T-cell (primary cell): ENCODE measurements around the gene CNGA3. TPM values are rescaled to one million over a fixed set of nuclear protein-coding genes. Genes with fewer than 3 reads are reported as not detected.

Source experiments
- ATAC-seq, 4 experiments: fragments of 200-7000 bp in 3 of 4; fragments of 150-1000 bp in 1 of 4; cut with Tn5 transposase; replicated peaks in 1 of 4; 1 replicate in 3 of 4; 2 replicates in 1 of 4; pipeline ENCODE4 v1.10.0; 2021; ENCODE audit warnings: moderate library complexity in 3 of 4, mild to moderate bottlenecking in 2 of 4, moderate number of reproducible peaks in 1 of 4
- CTCF ChIA-PET, 2 donors: fragments of 300-600 bp; sonication (Branson Sonifier 250); formaldehyde crosslinking; loops; one replicate each; lab custom pipeline; 2022; ENCODE audit warnings: antibody characterized with exemption in 2 of 2; lab: Charles Lee
- POLR2A ChIA-PET, 2 donors: fragments of 300-600 bp; sonication (Branson Sonifier 250); formaldehyde crosslinking; loops; one replicate each; lab custom pipeline; 2022; ENCODE audit warnings: antibody characterized with exemption in 2 of 2; lab: Charles Lee
- DNase-seq, 35 experiments: peaks; one replicate each; pipeline versions ENCODE4 v3.0.0 to v3.0.0-alpha.2; 2013 to 2023
- H3K27ac ChIP-seq: one replicate; pipeline ENCODE4 v1.5.1; 2013; ENCODE audit warnings: low read length
- H3K27me3 ChIP-seq, 2 experiments: replicated peaks in 1 of 2; 1 replicate in 1 of 2; 2 replicates in 1 of 2; pipeline versions ENCODE4 v1.6.1 to v1.7.0; 2013; ENCODE audit warnings: low read length in 1 of 2, mixed read lengths in 1 of 2; ENCODE audit not compliant: control insufficient read depth in 2 of 2, insufficient read depth in 2 of 2; ENCODE audit errors: extremely low read depth in 1 of 2
- H3K36me3 ChIP-seq, 2 donors: 1 replicate in 1 of 2; 2 replicates in 1 of 2; pipeline versions ENCODE4 v1.6.1 to v1.7.0; 2013; ENCODE audit warnings: low read length in 1 of 2; ENCODE audit not compliant: control insufficient read depth in 2 of 2, insufficient read depth in 1 of 2; ENCODE audit errors: extremely low read depth in 1 of 2
- H3K4me1 ChIP-seq, 2 experiments: 1 replicate in 1 of 2; 2 replicates in 1 of 2; pipeline versions ENCODE4 v1.6.1 to v1.7.0; 2013; ENCODE audit warnings: low read length in 2 of 2, mixed read lengths in 1 of 2; ENCODE audit not compliant: insufficient read depth in 2 of 2, control insufficient read depth in 1 of 2; ENCODE audit errors: extremely low read depth in 1 of 2
- H3K4me3 ChIP-seq, 2 donors: 1 replicate in 1 of 2; 2 replicates in 1 of 2; pipeline versions ENCODE4 v1.5.1 to v1.7.0; 2013; ENCODE audit warnings: mild to moderate bottlenecking in 2 of 2, low read length in 1 of 2, moderate library complexity in 1 of 2; ENCODE audit not compliant: control insufficient read depth in 1 of 2; ENCODE audit errors: extremely low read depth in 1 of 2
- H3K9me3 ChIP-seq: 2 replicates; pipeline ENCODE4 v1.7.0; 2013
- H3K27ac Mint-ChIP-seq, 2 donors: one replicate each; pipeline ENCODE4 v1.8.0; 2020 to 2021; ENCODE audit warnings: mild to moderate bottlenecking in 2 of 2, mixed read lengths in 2 of 2
- H3K27me3 Mint-ChIP-seq, 2 donors: one replicate each; pipeline ENCODE4 v1.8.0; 2021 to 2022; ENCODE audit warnings: mixed read lengths in 2 of 2
- H3K36me3 Mint-ChIP-seq: one replicate; pipeline ENCODE4 v1.8.0; 2021; ENCODE audit warnings: mixed read lengths
- H3K4me1 Mint-ChIP-seq, 3 donors: one replicate each; pipeline ENCODE4 v1.8.0; 2020 to 2022; ENCODE audit warnings: mixed read lengths in 3 of 3, mild to moderate bottlenecking in 1 of 3
- H3K4me3 Mint-ChIP-seq, 3 donors: one replicate each; pipeline ENCODE4 v1.8.0; 2020 to 2022; ENCODE audit warnings: mild to moderate bottlenecking in 3 of 3, mixed read lengths in 3 of 3, moderate library complexity in 3 of 3
- H3K9me3 Mint-ChIP-seq, 3 donors: one replicate each; pipeline ENCODE4 v1.8.0; 2020 to 2022; ENCODE audit warnings: mixed read lengths in 3 of 3
- WGBS: methylation state at CpG from one replicate; pipeline ENCODE4 v1.1.5; 2013; ENCODE audit warnings: missing lambda C conversion rate; ENCODE audit not compliant: insufficient coverage; 5-methylcytosine and 5-hydroxymethylcytosine counted together
- total RNA-seq, 35 experiments: library from RNA in 6 of 35; stranded (reverse) in 6 of 35; fragments of 120-200 nt in 1 of 35; gene quantifications; one replicate each; pipeline versions ENCODE4 v1.2.1 to v1.2.4 and lab custom pipeline; 2013 to 2026

Gene CNGA3
- total RNA-seq, 5 donors from 2014 or later (not counting 1 experiment from before 2014, with no cell fraction given) = not detected

DNA sequence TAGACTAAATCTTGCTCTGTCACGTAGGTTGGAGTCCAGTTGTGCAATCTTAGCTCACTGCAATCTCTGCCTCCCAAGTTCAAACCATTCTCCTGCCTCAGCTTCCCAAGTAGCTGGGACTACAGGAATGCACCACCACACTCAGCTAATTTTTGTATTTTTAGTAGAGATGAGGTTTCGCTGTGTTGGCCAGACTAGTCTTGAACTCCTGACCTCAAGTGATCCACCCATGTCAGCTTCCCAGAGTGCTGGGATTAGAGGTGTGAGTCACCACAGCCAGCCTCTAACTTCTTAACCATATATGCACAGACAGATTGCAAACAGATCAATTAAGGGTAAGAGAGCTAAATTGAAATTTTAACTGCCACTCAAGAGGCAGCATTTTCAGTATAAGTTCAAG lies 22.1 kb upstream of the CNGA3 start:
- Histone ChIP-seq H3K4me1 (no peaks in the 10 kb centered on the region), H3K36me3 (no peaks in the 10 kb centered on the region), H3K27me3 (no peaks in the 10 kb centered on the region), H3K27ac (no peak overlapping the region), H3K9me3 (no peaks in the 10 kb centered on the region), H3K4me3 (no peak overlapping the region)
- no peak overlapping the region for H3K27ac Mint-ChIP-seq
- peaks cover 7% of the 10 kb centered on the region for H3K36me3 Mint-ChIP-seq
- WGBS = no CpG with 5 or more reads among the region's 2 CpGs
- H3K27me3 Mint-ChIP-seq = peaks cover 16 to 20% of the 10 kb centered on the region in 2 donors
- H3K9me3 Mint-ChIP-seq = peaks cover 6 to 41% (median 22%) of the 10 kb centered on the region in 3 donors
- ChIA-PET POLR2A (interaction anchor here in 1 of 2 donors (0.6 to 0.7 kb wide), 2 partner anchors 9 to 48 kb away, joined by 5 read pairs; no protein-coding TSS in a partner anchor), CTCF (no interaction called here)
- no peak overlapping the region for H3K4me3 Mint-ChIP-seq
- H3K4me1 Mint-ChIP-seq = no peaks in the 10 kb centered on the region
- DNase-seq (no peak), ATAC-seq (no peak)

DNA sequence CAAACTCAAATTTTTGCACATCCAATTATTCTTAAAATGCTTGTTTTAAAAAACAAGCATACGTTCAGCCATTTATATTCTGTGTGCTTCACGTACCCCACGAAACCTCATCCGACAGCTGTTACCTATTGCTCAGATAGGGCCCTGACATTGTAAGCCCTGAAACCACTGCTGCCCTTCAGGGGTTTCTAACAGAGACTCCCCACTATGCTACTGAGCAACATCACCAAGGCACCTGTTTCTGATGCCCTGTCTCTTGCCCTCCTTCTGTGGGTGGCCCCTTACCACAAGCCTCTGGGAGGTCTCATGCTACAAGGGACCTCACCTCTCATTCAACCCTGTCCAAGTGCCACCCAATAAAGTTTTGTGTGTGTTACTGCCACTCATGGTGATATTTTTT lies 18.5 kb upstream of the CNGA3 start:
- H3K4me1 Mint-ChIP-seq = no peaks in the 10 kb centered on the region
- POLR2A ChIA-PET = no interaction called here
- H3K36me3 Mint-ChIP-seq = no peaks in the 10 kb centered on the region
- CTCF ChIA-PET = no interaction called here
- Histone ChIP-seq H3K36me3 (no peaks in the 10 kb centered on the region), H3K27me3 (peaks cover 2% of the 10 kb centered on the region in 2 experiments), H3K4me3 (no peak overlapping the region), H3K4me1 (no peaks in the 10 kb centered on the region), H3K9me3 (no peaks in the 10 kb centered on the region), H3K27ac (no peak overlapping the region)
- ATAC-seq (no peak), DNase-seq (no peak)
- peaks cover 0 to 20% (median 12%) of the 10 kb centered on the region in 3 donors for H3K9me3 Mint-ChIP-seq
- H3K27me3 Mint-ChIP-seq = peaks cover 17 to 25% of the 10 kb centered on the region in 2 donors
- no peak overlapping the region for H3K4me3 Mint-ChIP-seq
- no peak overlapping the region for H3K27ac Mint-ChIP-seq
- 100% methylated on average over 4 of the region's 4 CpGs for WGBS

DNA sequence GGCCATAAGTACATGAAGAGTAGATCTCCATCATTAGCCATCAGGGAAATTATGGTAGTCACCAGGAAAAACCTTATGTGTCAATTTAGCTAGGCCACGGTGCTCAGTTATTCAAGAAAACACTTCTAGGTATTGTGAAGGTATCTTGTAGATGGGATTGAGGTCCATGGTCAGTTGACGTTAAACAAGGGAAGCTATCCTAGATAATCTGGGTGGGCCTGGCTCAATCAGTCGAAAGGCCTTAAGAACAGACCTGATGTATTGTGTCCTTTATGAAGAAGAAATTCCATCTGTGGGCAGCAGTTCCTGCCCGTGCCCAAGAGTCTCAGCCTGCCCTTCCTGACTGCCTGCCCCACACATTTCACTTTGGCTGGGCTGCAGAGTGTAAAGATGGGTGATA lies 16.7 kb upstream of the CNGA3 start:
- ChIA-PET CTCF (no interaction called here), POLR2A (no interaction called here)
- Histone ChIP-seq H3K36me3 (no peaks in the 10 kb centered on the region), H3K4me3 (no peak overlapping the region), H3K9me3 (no peaks in the 10 kb centered on the region), H3K4me1 (no peaks in the 10 kb centered on the region), H3K27ac (no peak overlapping the region), H3K27me3 (peaks cover 2 to 6% of the 10 kb centered on the region in 2 experiments)
- H3K4me1 Mint-ChIP-seq = no peaks in the 10 kb centered on the region
- DNase-seq (no peak), ATAC-seq (no peak)
- WGBS = 78% methylated on average over 2 of the region's 4 CpGs
- H3K4me3 Mint-ChIP-seq = no peak overlapping the region
- peaks cover 0 to 3% (median 3%) of the 10 kb centered on the region in 3 donors for H3K9me3 Mint-ChIP-seq
- no peaks in the 10 kb centered on the region for H3K36me3 Mint-ChIP-seq
- H3K27ac Mint-ChIP-seq = no peak overlapping the region
- H3K27me3 Mint-ChIP-seq = peaks cover 9 to 19% of the 10 kb centered on the region in 2 donors

DNA sequence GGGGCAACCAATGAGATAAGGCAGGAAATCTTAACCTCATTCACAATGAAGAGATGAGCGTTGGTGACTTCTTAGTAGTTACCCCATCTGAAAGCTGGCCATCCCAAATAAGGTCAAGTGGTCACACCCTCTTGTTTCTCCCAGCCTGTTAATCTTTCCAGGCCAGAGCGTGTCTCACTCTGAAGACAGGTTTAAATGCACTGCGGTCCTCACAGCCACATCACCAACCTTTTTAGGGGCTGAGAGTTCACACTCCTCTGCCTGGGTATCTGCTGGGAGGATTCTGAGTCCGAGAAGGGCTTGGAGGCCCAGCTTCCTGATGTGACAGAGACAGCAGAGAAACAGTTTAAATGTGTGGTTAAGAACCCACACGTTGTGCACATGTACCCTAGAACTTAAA lies 13.3 kb upstream of the CNGA3 start:
- no peak for ATAC-seq
- H3K36me3 Mint-ChIP-seq = no peaks in the 10 kb centered on the region
- H3K27ac Mint-ChIP-seq = no peak overlapping the region
- no peaks in the 10 kb centered on the region for H3K9me3 ChIP-seq
- H3K27ac ChIP-seq = no peak overlapping the region
- DNase-seq = no peak
- H3K27me3 ChIP-seq = peaks cover 2 to 10% of the 10 kb centered on the region in 2 experiments
- H3K36me3 ChIP-seq = no peaks in the 10 kb centered on the region
- no peaks in the 10 kb centered on the region for H3K4me1 Mint-ChIP-seq
- no peaks in the 10 kb centered on the region for H3K4me1 ChIP-seq
- ChIA-PET POLR2A (no interaction called here), CTCF (no interaction called here)
- peaks cover 9 to 20% of the 10 kb centered on the region in 2 donors for H3K27me3 Mint-ChIP-seq
- H3K4me3 ChIP-seq = no peak overlapping the region
- WGBS = 67% methylated on average over 1 of the region's 5 CpGs
- no peak overlapping the region for H3K4me3 Mint-ChIP-seq
- peaks cover 0 to 2% (median 0%) of the 10 kb centered on the region in 3 donors for H3K9me3 Mint-ChIP-seq

DNA sequence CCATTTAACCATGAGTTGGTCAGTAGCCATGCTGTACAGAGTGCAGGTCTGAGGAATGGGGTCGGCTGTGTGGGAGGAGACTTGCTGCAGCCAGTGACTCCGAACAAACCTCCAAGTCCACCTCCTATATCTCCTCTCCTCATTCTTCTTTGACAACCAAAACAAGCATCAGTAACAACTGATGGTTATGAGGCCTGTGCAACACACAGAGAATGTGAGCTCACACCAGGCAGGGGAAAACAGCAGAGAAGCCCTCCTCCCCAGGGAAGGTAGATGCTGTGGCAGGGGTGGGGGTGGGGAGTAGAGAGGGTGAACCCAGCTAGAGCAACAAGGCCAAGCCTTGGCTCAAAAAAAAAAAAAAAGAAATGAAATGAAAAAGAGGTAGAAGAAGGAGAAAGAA lies 12.3 kb upstream of the CNGA3 start:
- POLR2A ChIA-PET = interaction anchor here in 1 of 2 donors (0.7 kb wide), 1 partner anchor 603 kb away, joined by 5 read pairs; no protein-coding TSS in a partner anchor
- CTCF ChIA-PET = interaction anchor here (0.5 to 0.7 kb wide), 2 partner anchors 28 to 315 kb away, joined by 3 to 7 read pairs; no protein-coding TSS in a partner anchor
- Histone ChIP-seq H3K27me3 (peaks cover 2 to 10% of the 10 kb centered on the region in 2 experiments), H3K4me1 (no peaks in the 10 kb centered on the region), H3K36me3 (no peaks in the 10 kb centered on the region), H3K9me3 (no peaks in the 10 kb centered on the region), H3K4me3 (no peak overlapping the region), H3K27ac (no peak overlapping the region)
- Mint-ChIP-seq H3K27ac (no peak overlapping the region), H3K9me3 (peaks cover 0 to 4% (median 0%) of the 10 kb centered on the region in 3 donors), H3K4me1 (no peaks in the 10 kb centered on the region), H3K36me3 (no peaks in the 10 kb centered on the region), H3K27me3 (peaks cover 12 to 19% of the 10 kb centered on the region in 2 donors), H3K4me3 (no peak overlapping the region)
- no CpG with 5 or more reads among the region's 2 CpGs for WGBS
- DNase-seq (no peak), ATAC-seq (no peak)

DNA sequence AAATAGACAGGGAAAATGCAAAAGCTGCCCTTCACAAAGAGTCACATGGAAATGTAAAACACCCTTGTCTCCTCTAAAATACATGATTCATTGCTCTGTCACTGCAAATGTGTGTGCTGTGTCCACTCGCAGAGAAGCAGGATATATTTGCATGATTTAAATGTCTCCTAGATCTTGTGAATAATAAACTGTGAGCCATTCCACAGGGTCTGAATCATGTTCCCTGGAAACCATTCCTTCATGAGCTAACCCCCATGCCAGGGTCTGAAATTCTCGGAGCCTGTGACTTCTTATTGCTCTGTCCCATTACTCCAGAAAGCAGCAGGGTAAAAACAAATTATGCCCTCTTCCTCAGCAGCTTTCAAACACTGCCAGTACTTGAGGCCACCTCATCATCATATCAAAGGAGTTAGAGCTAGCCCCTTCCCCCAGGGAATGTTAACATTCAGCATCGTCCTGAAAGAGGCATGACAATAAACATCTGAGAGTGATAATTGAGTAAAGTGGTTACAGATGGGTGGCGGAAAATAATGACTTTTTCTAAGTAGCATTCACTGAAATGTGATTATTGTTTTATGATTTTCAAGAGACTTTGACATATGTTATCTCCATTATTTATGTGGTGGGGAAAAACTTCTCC lies 11.7 kb upstream of the CNGA3 start:
- no peak for ATAC-seq
- Histone ChIP-seq H3K4me1 (no peaks in the 10 kb centered on the region), H3K36me3 (no peaks in the 10 kb centered on the region), H3K27me3 (peaks cover 2 to 11% of the 10 kb centered on the region in 2 experiments), H3K9me3 (no peaks in the 10 kb centered on the region), H3K27ac (no peak overlapping the region), H3K4me3 (no peak overlapping the region)
- ChIA-PET CTCF (interaction anchor here (0.5 to 0.7 kb wide), 2 partner anchors 27 to 315 kb away, joined by 3 to 7 read pairs; no protein-coding TSS in a partner anchor), POLR2A (interaction anchor here in 1 of 2 donors (0.7 kb wide), 1 partner anchor 604 kb away, joined by 5 read pairs; no protein-coding TSS in a partner anchor)
- no peak overlapping the region for H3K4me3 Mint-ChIP-seq
- H3K27ac Mint-ChIP-seq = no peak overlapping the region
- no peaks in the 10 kb centered on the region for H3K36me3 Mint-ChIP-seq
- 44% methylated on average over 1 of the region's 4 CpGs for WGBS
- H3K27me3 Mint-ChIP-seq = peaks cover 12 to 23% of the 10 kb centered on the region in 2 donors
- DNase-seq = no peak
- no peaks in the 10 kb centered on the region for H3K4me1 Mint-ChIP-seq
- H3K9me3 Mint-ChIP-seq = peaks cover 0 to 4% (median 0%) of the 10 kb centered on the region in 3 donors
